Activated CD4-positive, alpha-beta T cell treated with anti-CD3 and anti-CD28 coated beads, Interleukin-2, amount 10 ng/mL, durations not matched to agents 7 days and 5 days (primary cell): ENCODE measurements around the gene CHST7. TPM values are rescaled to one million over a fixed set of nuclear protein-coding genes. Genes with fewer than 3 reads are reported as not detected.

ENCODE experiments used
- CTCF ChIA-PET: fragments of 350-600 bp; sonication (Branson Sonifier 250); formaldehyde crosslinking; loops from one replicate; lab custom pipeline; 2021; ENCODE audit warnings: antibody characterized with exemption; lab: Charles Lee
- POLR2A ChIA-PET: fragments of 350-600 bp; sonication (Branson Sonifier 250); formaldehyde crosslinking; loops from one replicate; lab custom pipeline; 2021; ENCODE audit warnings: antibody characterized with exemption; lab: Charles Lee
- DNase-seq: peaks from one replicate; pipeline ENCODE4 v3.0.0-alpha.2; 2020
- H3K27ac Mint-ChIP-seq: one replicate; pipeline ENCODE4 v1.8.0; 2021; ENCODE audit warnings: mild to moderate bottlenecking, moderate library complexity, mixed read lengths
- H3K27me3 Mint-ChIP-seq: one replicate; pipeline ENCODE4 v1.8.0; 2021; ENCODE audit warnings: mixed read lengths
- H3K36me3 Mint-ChIP-seq: one replicate; pipeline ENCODE4 v1.8.0; 2021; ENCODE audit warnings: low read depth, mixed read lengths
- H3K4me1 Mint-ChIP-seq: one replicate; pipeline ENCODE4 v1.8.0; 2021; ENCODE audit warnings: mixed read lengths
- H3K4me3 Mint-ChIP-seq: one replicate; pipeline ENCODE4 v1.8.0; 2021; ENCODE audit warnings: mild to moderate bottlenecking, moderate library complexity, mixed read lengths
- H3K9me3 Mint-ChIP-seq: one replicate; pipeline ENCODE4 v1.8.0; 2021; ENCODE audit warnings: mixed read lengths
- total RNA-seq, 2 experiments: library from RNA; stranded (reverse); gene quantifications; one replicate each; pipeline ENCODE4 v1.2.3, GENCODE V29; 2021

Gene CHST7
- total RNA-seq, 2 experiments from 2014 or later: 8.4 to 9.9 TPM

DNA sequence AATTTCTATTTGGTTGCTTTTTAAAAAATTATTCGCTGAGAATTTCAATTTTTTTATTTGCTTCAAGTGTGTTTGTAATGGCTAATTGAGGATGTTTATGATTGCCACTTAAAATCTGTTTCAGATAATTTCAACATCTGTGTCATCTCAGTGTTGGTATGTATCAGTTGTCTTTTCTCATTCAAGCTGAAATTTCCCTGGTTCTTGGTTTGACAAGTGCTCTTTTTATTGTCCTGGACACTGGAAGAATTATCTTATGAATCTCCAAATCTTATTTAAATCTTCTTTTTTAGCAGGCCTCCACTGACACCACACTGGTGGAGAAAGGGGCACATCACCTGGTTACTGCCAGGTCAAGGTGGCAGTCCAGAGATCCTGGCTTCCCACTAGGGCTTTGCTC is 21.5 kb downstream of the CHST7 start:
- Mint-ChIP-seq H3K4me1 (peaks cover 21% of the 10 kb centered on the region), H3K36me3 (peaks cover 21% of the 10 kb centered on the region), H3K4me3 (no peak overlapping the region), H3K27ac (no peak overlapping the region), H3K9me3 (no peaks in the 10 kb centered on the region), H3K27me3 (no peaks in the 10 kb centered on the region)
- ChIA-PET CTCF (interaction anchor here (0.6 kb wide), 1 partner anchor 248 kb away, joined by 4 read pairs; no protein-coding TSS in a partner anchor), POLR2A (no interaction called here)
- DNase-seq: no peak

DNA sequence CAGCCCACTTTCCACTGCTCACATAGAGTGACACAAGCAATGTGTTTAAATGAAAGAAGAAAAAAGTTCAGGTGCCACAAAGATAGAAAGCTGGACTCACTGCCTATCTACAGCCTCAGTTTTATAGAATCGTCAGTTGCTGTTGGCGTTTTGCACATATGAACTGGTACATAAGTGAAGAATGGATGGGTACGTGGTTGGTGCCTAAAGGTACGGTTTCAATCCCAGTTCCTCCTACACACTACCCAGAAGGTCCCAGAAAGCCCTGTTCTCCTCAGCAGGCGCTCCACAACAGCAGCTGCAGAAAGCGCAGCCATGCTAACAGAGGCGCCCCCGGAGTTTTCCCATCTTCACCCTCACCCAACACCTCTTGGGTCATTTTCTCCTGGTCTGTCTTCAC is 23.6 kb downstream of the CHST7 start:
- H3K27ac Mint-ChIP-seq: no peak overlapping the region
- peaks cover 13% of the 10 kb centered on the region for H3K4me1 Mint-ChIP-seq
- no peak for DNase-seq
- ChIA-PET CTCF (interaction anchor here (0.7 to 1.5 kb wide), 2 partner anchors 7 to 30 kb away, joined by 3 read pairs; no protein-coding TSS in a partner anchor), POLR2A (no interaction called here)
- no peak overlapping the region for H3K4me3 Mint-ChIP-seq
- no peaks in the 10 kb centered on the region for H3K9me3 Mint-ChIP-seq
- no peaks in the 10 kb centered on the region for H3K27me3 Mint-ChIP-seq
- H3K36me3 Mint-ChIP-seq: peaks cover 30% of the 10 kb centered on the region

DNA sequence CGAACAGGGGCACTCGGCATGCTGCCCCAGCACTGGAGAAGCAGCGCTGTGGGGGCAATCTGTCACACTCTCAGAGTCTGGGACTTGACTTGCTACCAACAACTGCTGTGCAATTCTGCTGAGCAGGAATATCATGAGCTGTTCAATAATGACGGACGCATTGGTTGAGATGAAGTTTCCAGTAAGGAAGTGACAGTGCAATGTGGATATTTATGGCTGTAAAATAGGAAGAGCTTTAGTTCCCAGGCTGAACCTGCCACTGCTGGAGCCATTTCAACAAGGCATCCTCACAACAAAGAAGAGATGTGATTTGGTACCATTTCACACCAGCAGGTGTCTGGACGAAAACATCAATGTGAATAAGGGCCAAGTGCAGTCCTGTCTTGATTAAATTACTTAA is 24.2 kb downstream of the CHST7 start:
- Mint-ChIP-seq H3K4me1 (peaks cover 12% of the 10 kb centered on the region), H3K36me3 (peaks cover 32% of the 10 kb centered on the region), H3K27me3 (no peaks in the 10 kb centered on the region), H3K27ac (no peak overlapping the region), H3K9me3 (no peaks in the 10 kb centered on the region), H3K4me3 (no peak overlapping the region)
- ChIA-PET CTCF (interaction anchor here (1.2 to 1.5 kb wide), 2 partner anchors 29 to 31 kb away, joined by 3 read pairs; no protein-coding TSS in a partner anchor), POLR2A (no interaction called here)
- DNase-seq: no peak

DNA sequence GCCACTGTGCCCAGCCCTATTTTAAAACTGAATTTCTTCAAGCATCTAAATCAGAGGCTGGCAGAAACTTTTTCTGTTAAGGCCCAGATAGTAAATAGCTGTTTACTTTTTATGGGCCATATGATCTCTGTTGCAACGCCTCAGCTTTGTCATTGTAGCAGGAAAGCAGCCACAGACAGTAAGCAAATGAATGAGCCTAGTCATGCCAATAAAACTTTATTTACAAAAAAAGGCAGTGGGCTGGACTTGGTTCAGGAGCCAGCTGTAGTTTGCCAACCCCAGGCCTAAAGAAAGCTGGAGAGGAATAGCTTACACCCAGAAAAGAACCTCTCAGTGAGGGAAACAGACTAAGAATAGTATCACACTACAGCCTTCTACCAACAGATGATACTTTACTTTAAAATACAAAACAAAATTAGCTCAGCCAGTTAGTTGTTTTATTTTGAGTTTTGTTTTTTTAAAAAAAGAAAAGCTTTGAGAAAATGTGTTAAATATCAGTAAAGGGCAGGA is 25.5 kb downstream of the CHST7 start:
- POLR2A ChIA-PET: no interaction called here
- Mint-ChIP-seq H3K27me3 (no peaks in the 10 kb centered on the region), H3K9me3 (no peaks in the 10 kb centered on the region), H3K4me3 (no peak overlapping the region), H3K4me1 (peaks cover 17% of the 10 kb centered on the region), H3K27ac (no peak overlapping the region), H3K36me3 (peaks cover 30% of the 10 kb centered on the region)
- no peak for DNase-seq
- CTCF ChIA-PET: interaction anchor here (0.6 to 1.0 kb wide), 2 partner anchors 11 to 2000 kb away, joined by 3 read pairs; no protein-coding TSS in a partner anchor

DNA sequence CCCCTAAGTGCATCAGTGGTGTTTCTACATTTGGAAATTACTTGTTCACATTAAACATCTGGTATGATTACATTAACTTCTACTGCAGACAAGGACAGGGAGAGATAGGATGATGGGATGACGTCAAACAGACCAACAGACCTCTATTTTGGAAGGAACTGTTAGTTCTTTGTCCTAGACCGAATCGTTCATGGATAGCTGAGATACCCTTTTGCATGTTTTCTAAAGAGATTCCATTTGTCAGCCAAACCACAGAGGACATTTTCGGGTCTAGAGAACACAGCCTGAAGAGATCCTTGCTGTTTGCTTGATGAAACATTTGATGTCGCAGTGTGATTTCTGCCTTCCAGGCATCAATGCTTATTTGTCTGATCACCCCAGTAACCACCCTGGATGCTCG is 27.7 kb downstream of the CHST7 start:
- Mint-ChIP-seq H3K4me1 (peaks cover 11% of the 10 kb centered on the region), H3K36me3 (peaks cover 25% of the 10 kb centered on the region), H3K4me3 (no peak overlapping the region), H3K9me3 (no peaks in the 10 kb centered on the region), H3K27ac (no peak overlapping the region), H3K27me3 (no peaks in the 10 kb centered on the region)
- ChIA-PET POLR2A (no interaction called here), CTCF (no interaction called here)
- DNase-seq: no peak

GRCh38 chrX:46602468-46603102 is 29.0 kb downstream of the CHST7 start:
- H3K27ac Mint-ChIP-seq: no peak overlapping the region
- peaks cover 17% of the 10 kb centered on the region for H3K4me1 Mint-ChIP-seq
- H3K36me3 Mint-ChIP-seq: peaks cover 23% of the 10 kb centered on the region
- no peak overlapping the region for H3K4me3 Mint-ChIP-seq
- no peaks in the 10 kb centered on the region for H3K9me3 Mint-ChIP-seq
- DNase-seq: no peak
- ChIA-PET POLR2A (no interaction called here), CTCF (no interaction called here)
- no peaks in the 10 kb centered on the region for H3K27me3 Mint-ChIP-seq

GRCh38 chrX:46607916-46608315 is 34.4 kb downstream of the CHST7 start:
- no peaks in the 10 kb centered on the region for H3K9me3 Mint-ChIP-seq
- ChIA-PET CTCF (no interaction called here), POLR2A (no interaction called here)
- no peak for DNase-seq
- H3K4me3 Mint-ChIP-seq: no peak overlapping the region
- H3K27ac Mint-ChIP-seq: peak overlapping the region; percentile 57
- peaks cover 58% of the 10 kb centered on the region for H3K4me1 Mint-ChIP-seq
- no peaks in the 10 kb centered on the region for H3K27me3 Mint-ChIP-seq
- peaks cover 20% of the 10 kb centered on the region for H3K36me3 Mint-ChIP-seq

- Mint-ChIP-seq H3K27me3 (no peaks in the 10 kb centered on the region), H3K9me3 (peaks cover 2% of the 10 kb centered on the region), H3K4me1 (peaks cover 65% of the 10 kb centered on the region), H3K36me3 (peaks cover 33% of the 10 kb centered on the region), H3K4me3 (peak overlapping the region; percentile 13), H3K27ac (peak overlapping the region; percentile 82)
- POLR2A ChIA-PET: no interaction called here
- CTCF ChIA-PET: interaction anchor here (0.5 to 1.8 kb wide), 4 partner anchors 10 to 151 kb away, joined by 3 to 7 read pairs (median 4); no protein-coding TSS in a partner anchor
- DNase-seq: no peak
These were observed 36.6 kb downstream of the CHST7 start for GRCh38 chrX:46610070-46610658.

GRCh38 chrX:46611658-46612362 is 38.2 kb downstream of the CHST7 start:
- CTCF ChIA-PET: interaction anchor here (0.8 to 2.0 kb wide), 4 partner anchors 11 to 24 kb away, joined by 3 to 7 read pairs (median 4); no protein-coding TSS in a partner anchor
- H3K27ac Mint-ChIP-seq: peak overlapping the region; percentile 89

DNA sequence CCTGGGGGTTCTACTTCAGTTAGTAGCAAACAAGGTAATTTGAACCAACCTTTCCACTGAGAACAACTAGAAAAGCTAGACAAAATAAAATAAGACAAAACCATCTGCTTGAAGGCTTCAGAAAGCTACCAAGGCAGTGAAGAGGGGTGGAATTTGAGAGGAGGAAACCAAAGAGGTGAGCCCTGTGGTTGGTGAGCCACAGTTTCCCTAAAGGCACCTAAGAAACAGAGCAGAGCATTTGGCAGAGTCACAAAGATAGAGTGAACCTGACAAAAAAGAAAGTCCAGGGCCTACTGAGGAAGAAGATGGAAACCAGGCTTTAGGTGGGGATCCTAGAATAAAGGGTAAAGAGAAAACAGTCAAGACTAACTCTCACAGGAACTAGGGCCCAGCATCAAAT is 44.3 kb downstream of the CHST7 start:
- H3K36me3 Mint-ChIP-seq: peaks cover 41% of the 10 kb centered on the region
- peaks cover 40% of the 10 kb centered on the region for H3K4me1 Mint-ChIP-seq
- H3K9me3 Mint-ChIP-seq: peaks cover 4% of the 10 kb centered on the region
- POLR2A ChIA-PET: no interaction called here
- peak; percentile 23 for DNase-seq
- no peak overlapping the region for H3K4me3 Mint-ChIP-seq
- no peaks in the 10 kb centered on the region for H3K27me3 Mint-ChIP-seq
- CTCF ChIA-PET: no interaction called here
- H3K27ac Mint-ChIP-seq: peak overlapping the region; percentile 62

More at GRCh38 chrX:46611658-46612362, 38.2 kb downstream of the CHST7 start:
- Mint-ChIP-seq H3K4me3 (peak overlapping the region; percentile 43), H3K9me3 (peaks cover 2% of the 10 kb centered on the region), H3K4me1 (peaks cover 73% of the 10 kb centered on the region), H3K27me3 (no peaks in the 10 kb centered on the region), H3K36me3 (peaks cover 35% of the 10 kb centered on the region)
- DNase-seq: peak; percentile 73
- POLR2A ChIA-PET: interaction anchor here (0.6 kb wide), 1 partner anchor 15 kb away, joined by 4 read pairs; no protein-coding TSS in a partner anchor

- DNase-seq: no peak
- H3K27ac Mint-ChIP-seq: no peak overlapping the region
- H3K4me1 Mint-ChIP-seq: peaks cover 31% of the 10 kb centered on the region
- H3K27me3 Mint-ChIP-seq: no peaks in the 10 kb centered on the region
- ChIA-PET POLR2A (no interaction called here), CTCF (no interaction called here)
- peaks cover 34% of the 10 kb centered on the region for H3K36me3 Mint-ChIP-seq
- no peak overlapping the region for H3K4me3 Mint-ChIP-seq
- H3K9me3 Mint-ChIP-seq: peaks cover 2% of the 10 kb centered on the region
These were observed 45.4 kb downstream of the CHST7 start for GRCh38 chrX:46618947-46619346.

GRCh38 chrX:46620505-46620904 is 46.9 kb downstream of the CHST7 start:
- ChIA-PET CTCF (no interaction called here), POLR2A (no interaction called here)
- DNase-seq: no peak
- Mint-ChIP-seq H3K36me3 (peaks cover 27% of the 10 kb centered on the region), H3K4me1 (peaks cover 22% of the 10 kb centered on the region), H3K4me3 (no peak overlapping the region), H3K27me3 (no peaks in the 10 kb centered on the region), H3K9me3 (peaks cover 2% of the 10 kb centered on the region), H3K27ac (no peak overlapping the region)
